ENCODE measurements around the gene KCNK17.

- no peak for TF ChIP-seq SP1 (IDR thresholded peaks at IDR 0.05)
- TF ChIP-seq SUZ12 (IDR thresholded peaks at IDR 0.05) = no peak
- no peak for TF ChIP-seq L3MBTL2 (conservative IDR thresholded peaks at IDR 0.05)
- no peak for TF ChIP-seq ELF4 (IDR thresholded peaks at IDR 0.05)
- no peak for TF ChIP-seq TARDBP (IDR thresholded peaks at IDR 0.05)
- no peak for TF ChIP-seq HDGF (IDR thresholded peaks at IDR 0.05; ENCODE audit: borderline replicate concordance)
- TF ChIP-seq ZNF384 (IDR thresholded peaks at IDR 0.05) = no peak
- no peak for TF ChIP-seq FOXA1 (IDR thresholded peaks at IDR 0.05)
Observed at GRCh38 chr6:39319621-39320362, 5.6 kb upstream of the KCNK17 start.
